HG03571 (cell line): ENCODE measurements around the gene RNF17.

Experiments
- ATAC-seq: cut with Tn5 transposase; IDR thresholded peaks from one replicate; pipeline ENCODE4 v1.9.1; 2021; ENCODE audit not compliant: unreplicated experiment

Gene RNF17

GRCh38 chr13:24894277-24894971 lies 130.5 kb downstream of the RNF17 start:
- ATAC-seq: no peak

- no peak for ATAC-seq
Observed at GRCh38 chr13:24894972-24895300, 131.0 kb downstream of the RNF17 start.

DNA sequence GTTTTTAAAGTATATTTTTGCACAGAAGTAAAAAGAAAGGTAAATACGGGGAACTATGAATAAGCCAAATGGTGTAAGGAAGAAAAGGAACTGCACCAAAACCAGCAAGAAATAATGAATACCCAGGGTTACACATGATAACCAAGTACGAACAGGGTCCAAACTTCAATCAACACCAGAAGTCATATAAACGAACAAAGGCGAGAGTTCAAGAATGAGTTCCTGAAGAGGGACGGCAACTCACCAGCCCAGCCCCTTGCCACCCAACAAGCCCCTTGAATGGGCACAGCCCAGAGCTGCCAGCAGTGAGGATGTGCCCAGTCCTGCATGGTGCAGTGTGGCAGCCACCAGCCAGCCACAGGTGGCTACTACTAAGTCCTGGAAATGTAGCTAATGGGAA lies 132.1 kb downstream of the RNF17 start:
- ATAC-seq: no peak

- no peak for ATAC-seq
Observed at GRCh38 chr13:24897293-24897692, 133.3 kb downstream of the RNF17 start.

- ATAC-seq: no peak
Observed at GRCh38 chr13:24899601-24900000, 135.6 kb downstream of the RNF17 start.

DNA sequence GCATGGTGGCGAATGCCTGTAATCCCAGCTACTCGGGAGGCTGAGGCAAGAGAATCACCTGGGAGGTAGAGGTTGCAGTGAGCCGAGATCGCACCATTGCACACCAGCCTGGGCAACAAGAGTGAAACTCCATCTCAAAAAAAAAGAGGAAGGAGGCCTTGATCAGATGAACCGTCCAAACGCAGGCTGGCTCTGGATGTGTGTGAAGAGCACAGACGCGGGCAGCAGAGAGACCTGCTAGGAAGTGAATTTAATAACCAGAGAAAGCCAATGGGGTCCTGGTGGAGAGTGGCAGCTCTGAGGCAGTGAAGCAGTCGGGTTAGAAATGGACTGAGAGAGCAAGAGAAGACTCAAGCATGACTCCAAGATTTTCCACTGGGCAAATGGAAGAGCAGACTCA lies 136.5 kb downstream of the RNF17 start:
- ATAC-seq: no peak

DNA sequence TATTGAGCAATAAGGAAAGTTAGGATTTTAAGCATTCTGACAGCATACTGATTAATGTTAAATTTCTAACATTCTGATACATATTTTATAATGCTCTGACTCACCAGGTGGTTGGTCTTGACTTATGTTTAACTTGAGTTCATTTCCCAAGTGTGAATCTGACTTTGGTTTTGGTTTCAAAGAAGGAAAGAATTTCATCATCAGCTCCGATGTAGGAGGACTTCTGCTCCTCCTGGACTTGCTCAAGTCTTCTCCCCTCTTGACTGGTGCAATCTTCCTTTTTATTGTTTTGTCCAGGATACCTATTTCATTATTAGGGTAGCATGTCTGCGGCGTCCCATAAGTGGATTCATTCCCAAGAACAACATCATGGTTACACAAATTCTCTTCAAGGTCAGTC lies 141.3 kb downstream of the RNF17 start:
- no peak for ATAC-seq

- ATAC-seq: no peak
Observed at GRCh38 chr13:24906268-24906667, 142.3 kb downstream of the RNF17 start.

DNA sequence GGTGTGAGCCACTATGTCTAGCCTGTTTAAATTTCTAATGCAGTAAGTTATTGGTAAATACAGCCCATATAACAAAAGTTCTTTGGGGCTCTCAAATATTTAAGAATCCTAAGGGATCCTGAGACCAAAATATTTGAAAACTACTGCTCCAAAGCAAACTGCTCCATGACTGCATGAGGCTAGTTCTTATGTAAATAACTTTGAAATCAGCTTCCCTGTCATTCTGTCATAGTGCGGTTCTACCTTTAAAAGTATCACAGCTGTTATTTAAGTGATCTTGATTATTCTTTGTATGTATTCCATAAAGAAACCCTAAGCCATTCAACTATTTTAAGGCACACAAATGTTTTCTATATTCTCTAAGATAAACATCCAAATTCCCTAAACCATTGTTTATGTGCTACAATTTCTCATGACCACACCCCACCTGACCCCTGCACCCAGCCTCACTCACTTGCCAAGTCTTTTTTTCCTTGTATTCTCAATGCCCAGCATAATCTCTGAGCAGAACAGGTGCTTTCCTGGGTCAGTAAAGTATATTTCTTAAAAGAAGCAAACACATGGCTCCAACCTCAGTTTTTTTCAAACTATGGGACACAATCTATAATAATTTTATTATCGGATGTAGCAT lies 146.6 kb downstream of the RNF17 start:
- ATAC-seq: no peak

- ATAC-seq: no peak
Observed at GRCh38 chr13:24911133-24911908, 147.4 kb downstream of the RNF17 start.

DNA sequence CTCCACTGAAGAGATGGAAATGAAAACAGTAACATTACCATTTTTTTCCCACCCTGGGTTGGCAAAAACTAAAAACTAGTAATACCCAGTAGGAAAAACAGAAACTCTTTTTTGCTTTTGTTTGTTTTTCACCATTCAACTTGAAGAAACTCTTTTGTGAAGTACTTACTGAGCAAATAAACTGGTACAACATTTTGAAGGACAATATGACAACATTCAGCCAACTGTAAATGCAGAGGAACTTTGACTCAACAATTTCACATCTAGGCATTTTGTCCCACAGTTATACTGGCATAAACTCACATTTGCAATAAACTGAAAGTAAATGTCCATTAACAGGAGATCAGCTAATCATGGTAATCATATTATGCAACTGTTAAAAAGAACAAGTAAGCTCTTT lies 152.5 kb downstream of the RNF17 start:
- no peak for ATAC-seq

GRCh38 chr13:24921003-24921402 lies 157.0 kb downstream of the RNF17 start:
- no peak for ATAC-seq

DNA sequence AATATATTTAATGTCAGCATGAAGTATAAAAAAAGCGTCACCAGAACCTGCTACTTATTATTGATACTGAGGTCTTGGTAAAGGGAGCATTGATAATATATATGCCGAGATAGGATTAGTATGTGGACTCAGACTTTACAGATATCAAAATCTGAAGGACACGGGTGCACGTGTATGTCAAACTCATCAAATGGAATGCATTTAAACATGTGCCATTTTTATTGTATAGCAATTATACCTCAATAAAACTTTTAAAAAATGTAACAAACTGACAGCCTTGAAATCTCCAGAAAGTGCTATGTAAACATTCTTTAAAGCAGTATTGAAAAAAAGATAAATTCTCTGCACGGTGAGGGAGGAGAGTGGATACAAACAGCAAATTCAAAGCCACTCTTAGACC lies 157.9 kb downstream of the RNF17 start:
- ATAC-seq: no peak

DNA sequence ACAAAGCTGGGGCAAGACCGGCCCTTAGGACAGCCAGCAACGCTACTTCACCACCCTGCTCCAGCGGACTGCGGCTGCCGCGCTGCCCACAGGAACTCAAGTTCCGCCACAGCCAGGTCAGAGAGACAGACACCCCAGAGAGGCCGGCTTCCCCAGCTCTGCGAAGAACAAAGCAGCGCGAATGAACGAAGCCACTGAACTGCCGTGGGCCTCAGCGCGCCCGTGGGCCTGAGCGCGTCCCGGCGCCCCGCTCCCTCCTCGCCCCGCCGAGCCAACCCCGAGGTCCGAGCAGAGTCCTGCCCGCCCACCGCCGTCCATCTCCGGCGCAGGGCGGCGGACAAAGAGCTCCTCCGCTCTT lies 158.4 kb downstream of the RNF17 start:
- peak; percentile 37 for ATAC-seq

- ATAC-seq: peak; percentile 89
Observed at GRCh38 chr13:24922745-24923591, 159.0 kb downstream of the RNF17 start.

GRCh38 chr13:24925318-24926231 lies 161.6 kb downstream of the RNF17 start:
- no peak for ATAC-seq

GRCh38 chr13:24927810-24928404 lies 163.9 kb downstream of the RNF17 start:
- no peak for ATAC-seq

DNA sequence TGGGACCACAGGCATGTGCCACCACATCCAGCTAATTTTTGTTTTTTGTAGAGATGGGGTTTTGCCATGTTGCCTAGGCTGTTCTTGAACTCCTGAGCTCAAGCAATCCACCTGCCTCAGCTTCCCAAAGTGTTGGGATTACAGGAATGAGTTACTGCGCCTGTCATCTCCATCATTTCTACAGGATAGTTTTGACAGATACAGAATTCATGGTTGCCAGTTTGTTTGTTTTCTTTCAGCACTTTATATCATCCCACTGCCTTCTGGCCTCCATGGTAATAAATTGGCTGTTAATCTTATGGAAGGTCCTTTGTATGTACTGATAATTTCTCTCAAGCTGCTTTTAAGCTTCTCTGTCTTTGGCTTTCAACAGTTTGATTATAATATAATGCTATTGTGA lies 165.2 kb downstream of the RNF17 start:
- no peak for ATAC-seq
